NCI-H748 (cell line): ENCODE measurements around the gene LITAFD.
A peak's percentile ranks its signal among the peaks of the same experiment; 100 is the strongest.
"Not testable (repeated sequence)": the region's sequence is repeated elsewhere in the genome, so short reads cannot be mapped to it uniquely, and the experiment has no call there.

Experiments
- DNase-seq: peaks from one replicate; lab custom pipeline; 2025; ENCODE audit not compliant: unreplicated experiment; lab: John Stamatoyannopoulos, UW

Gene LITAFD

DNA sequence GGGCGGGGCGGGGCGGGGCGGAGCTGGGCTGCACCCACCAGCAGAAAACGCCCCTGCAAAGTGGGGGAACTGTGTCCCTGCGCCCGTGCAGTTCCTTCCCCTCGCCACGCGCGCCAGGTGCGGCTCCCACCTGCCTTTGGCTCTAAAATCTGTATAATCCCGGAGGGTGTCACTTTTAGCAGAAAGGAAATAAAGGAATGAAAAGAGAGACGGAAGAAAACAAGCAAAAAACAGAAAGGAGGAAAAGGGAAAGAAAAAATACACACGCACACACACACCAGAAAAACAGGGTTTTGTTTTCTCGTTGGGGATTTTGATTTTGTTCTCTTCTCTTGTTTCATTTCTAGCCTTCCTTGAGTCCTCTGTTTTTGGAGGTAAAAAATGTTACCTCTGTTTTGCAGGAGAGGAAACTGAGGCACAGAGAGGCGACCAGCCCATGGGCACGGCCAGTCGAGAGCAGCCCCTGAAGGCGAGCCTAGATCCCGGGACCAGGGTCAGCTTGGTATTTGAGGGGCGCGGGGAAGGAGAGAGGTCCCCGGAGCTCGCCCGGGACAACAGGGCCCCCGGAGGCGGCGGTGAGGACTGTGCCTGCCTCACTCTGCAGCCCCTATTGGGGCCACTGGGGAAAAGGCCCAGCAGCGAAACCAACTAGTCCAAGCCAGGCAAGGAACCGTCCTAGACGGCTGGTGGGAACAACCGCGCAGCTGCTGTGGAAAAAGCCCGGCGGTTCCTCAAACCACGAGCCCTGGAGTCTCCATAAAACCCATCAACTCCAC lies 12.8 kb upstream of the LITAFD start:
- peak; percentile 4 for DNase-seq

DNA sequence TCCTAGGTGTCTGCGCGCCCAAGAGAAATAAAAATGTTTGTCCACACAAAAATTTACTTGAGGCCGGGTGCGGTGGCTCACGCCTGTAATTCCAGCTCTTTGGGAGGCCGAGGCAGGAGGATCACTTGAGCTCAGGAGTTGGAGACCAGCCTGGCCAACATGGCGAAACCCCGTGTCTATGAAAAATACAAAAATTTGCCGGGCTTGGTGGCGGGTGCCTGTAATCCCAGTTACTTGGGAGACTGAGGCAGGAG lies 12.2 kb upstream of the LITAFD start:
- DNase-seq: not testable (repeated sequence)

DNA sequence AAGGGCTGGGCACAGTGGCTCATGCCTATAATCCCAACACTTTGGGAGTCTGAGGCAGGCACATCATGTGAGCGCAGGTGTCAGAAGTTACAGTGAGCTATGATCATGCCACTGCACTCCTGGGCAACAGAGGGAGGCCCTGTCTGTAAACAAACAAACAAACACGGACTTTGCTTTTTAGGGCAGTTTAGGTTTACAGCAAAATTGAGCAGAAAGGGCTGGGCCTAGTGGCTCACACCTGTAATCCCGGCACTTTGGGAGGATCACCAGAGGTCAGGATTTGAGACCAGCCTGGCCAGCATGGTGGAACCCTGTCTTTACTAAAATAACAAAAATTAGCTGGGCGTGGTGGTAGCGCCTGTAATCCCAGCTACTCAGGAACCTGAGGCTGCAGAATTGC lies 10.1 kb upstream of the LITAFD start:
- DNase-seq: no peak

DNA sequence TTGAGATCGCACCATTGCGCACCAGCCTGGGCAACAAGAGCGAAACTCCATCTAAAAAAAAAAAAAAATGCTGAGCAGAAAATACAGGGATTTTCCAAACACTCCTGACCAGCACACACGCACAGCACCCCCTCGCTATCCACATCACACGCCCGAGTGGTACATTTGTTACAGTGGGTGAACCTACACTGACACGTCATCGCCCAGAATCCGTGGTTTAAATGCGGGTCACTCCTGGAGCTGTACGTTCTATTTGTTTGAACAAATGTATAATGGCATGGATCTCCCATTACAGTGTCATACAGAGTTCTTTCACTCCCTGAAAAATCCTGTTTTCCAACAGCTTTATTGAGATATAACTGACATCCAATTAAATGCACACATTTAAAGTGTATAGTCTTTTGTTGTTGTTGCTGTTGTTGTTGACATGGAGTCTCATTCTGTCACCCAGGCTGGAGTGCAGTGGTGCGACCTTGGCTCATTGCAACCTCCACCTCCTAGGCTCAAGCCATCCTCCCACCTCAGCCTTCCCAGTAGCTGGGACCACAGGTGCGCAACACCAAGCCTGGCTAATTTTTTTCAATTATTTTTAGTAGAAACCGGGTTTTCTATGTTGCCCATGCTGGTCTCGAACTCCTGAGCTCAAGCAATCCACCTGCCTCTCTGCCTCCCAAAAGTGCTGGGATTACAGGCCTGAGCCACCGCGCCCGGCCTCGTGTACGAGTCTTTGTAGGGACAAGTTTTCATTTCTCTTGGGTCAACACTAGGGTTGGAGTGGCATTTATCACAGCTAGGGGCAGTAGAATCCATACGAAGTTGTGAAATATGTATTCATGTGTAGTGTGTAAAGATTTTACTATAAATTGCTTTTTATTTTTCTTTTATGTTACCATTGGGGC lies 8.9 kb upstream of the LITAFD start:
- DNase-seq: no peak

DNA sequence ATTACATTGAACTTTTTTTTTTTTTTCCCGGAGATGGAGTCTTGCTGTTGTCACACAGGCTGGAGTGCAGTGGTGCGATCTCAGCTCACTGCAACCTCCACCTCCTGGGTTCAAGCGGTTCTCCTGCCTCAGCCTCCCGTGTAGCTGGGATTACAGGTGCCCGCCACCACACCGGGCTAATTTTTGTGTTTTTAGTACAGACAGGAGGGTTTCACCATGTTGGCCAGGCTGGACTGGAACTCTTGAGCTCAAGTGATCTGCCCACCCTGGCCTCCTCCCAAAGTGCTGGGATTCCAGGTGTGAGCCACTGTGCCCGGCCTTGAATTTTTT lies 8.3 kb upstream of the LITAFD start:
- not testable (repeated sequence) for DNase-seq

DNA sequence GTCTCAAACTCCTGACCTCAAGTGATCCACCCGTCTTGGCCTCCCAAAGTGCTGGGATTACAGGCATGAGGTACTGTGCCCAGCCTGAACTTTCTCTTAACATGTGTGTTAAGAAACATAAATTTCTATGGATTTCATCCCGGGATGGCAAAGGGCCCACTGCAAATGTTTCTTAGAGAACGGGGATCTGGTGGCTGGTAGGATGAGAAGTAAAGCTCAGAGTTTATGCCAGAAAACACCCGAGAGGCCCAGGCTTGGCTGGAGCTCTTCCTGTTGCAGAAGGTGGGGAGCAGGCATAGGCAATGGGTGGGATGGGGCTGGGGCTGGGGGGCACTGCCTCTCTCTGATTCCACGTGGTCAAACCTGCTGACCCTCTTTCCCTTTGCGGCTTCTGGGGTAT lies 7.8 kb upstream of the LITAFD start:
- no peak for DNase-seq

DNA sequence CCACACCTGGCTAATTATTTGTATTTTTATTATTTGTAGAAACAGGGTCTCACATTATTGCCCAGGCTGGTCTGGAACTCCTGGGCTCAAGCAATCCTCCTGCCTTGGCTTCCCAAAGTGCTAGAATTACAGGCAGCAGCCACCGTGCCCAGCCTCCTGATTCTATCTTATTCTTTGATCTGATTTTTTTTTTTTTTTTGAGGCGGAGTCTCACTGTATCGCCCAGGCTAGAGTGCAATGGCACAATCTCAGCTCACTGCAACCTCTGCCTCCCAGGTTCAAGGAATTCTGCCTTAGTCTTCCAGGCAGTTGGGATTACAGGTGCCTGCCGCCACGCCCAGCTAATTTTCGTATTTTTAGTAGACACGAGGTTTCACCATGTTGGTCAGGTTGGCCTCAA lies 6.8 kb upstream of the LITAFD start:
- DNase-seq: not testable (repeated sequence)

DNA sequence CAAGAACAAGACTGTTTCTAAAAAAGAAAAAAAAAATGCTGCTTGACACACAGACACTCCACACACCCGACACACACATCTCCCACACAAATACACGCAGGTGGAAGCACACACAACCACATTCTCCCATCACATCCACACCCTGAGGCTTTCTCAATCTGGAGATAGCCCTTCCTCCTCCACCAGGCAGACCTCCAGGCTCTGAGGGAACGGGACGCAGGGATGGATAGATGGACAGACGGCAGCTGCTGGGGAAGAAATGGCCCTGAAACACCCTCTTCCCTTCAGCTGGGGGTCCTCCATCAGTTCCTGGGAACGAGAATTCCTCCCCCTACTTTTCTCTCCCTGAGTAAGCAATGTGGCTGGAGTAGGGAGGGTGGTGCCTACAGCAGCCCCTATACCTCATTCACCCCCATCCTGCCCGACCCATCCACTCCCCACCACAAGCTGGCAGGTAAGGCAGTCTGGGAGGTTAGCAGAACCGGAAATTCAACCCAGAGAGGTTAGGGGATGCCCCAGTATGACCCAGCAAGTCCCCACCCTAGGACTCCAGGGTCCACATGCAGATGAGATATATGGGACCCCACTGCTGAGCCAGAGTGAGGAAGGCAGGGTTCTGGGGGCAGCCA lies 4.1 kb upstream of the LITAFD start:
- DNase-seq: no peak

DNA sequence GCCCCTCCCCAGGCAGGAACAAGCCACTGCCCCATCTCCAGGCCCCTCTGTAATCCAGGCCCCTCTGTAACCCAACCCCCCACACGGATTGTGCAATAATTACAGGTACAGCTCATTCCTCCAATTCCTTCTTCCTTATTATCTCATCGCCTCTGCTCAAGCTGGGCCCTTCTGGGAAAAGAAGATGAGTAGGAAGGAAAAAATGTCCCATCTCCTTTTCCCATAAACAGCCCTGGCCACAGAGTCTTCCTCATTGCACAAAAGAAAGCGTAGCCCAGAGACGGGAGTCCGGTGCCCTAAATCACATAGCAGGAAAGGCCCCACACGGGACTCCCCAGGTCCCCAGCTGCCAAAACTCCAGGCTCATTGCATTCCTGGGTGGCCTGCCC lies 3.6 kb upstream of the LITAFD start:
- DNase-seq: no peak

DNA sequence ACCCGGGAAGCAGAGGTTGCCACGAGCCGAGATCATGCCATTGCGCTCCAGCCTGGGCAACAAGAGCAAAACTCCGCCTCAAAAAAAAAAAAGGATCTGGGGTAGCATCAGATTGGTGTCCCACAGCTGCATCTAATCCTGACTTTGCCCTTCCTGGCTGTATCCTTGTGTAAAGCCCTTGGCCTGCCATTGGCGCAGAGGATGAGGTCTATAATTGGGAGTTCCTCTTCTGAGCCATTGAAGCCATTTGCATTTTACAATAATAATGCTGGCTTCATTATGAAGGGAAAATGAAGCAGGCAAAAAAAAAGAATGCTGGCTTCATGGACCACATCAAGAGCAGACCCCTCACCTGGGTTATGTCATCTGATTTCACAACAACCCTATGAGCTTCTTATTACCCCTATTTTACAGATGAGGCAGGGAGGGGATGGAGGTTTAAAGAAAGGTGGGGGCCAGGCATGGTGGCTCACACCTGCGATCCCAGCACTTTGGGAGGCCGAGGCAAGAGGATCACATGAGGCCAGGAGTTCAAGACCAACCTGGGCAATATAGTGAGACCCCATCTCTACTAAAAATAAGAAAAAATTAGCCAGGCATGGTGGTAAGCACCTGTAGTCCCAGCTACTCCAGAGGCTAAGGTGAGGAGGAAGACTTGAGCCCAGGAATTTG lies 1.2 kb upstream of the LITAFD start:
- DNase-seq: no peak

DNA sequence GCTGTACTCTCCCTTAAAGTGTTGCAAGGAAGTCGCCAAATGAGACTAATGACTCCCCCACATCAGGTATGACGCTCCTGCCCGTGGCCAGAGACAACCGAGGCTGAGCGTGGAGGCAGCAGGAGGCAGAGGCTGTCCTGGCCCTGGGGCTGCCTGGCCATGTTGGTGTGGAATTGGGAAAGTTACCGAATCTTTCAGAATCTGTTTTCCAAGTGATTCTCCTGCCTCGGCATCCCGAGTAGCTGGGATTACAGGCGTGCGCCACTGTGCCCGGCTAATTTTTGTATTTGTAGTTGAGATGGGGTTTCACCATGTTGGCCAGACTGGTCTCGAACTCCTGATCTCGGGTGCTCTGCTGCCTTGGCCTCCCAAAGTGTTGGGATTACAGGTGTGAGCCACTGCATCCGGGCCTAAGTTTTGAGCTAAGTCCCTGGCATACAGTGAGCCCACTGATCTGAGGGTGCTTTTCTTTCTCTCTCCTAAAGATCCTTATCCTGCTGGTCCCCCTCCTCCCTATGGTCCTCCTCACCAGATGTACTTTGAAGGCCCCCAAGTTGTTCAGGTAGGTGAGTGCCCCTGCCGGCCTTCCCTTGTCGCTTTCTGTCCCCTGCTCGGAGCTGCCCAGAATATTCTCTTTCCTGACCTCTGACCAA lies 700 bp downstream of the LITAFD start:
- no peak for DNase-seq

DNA sequence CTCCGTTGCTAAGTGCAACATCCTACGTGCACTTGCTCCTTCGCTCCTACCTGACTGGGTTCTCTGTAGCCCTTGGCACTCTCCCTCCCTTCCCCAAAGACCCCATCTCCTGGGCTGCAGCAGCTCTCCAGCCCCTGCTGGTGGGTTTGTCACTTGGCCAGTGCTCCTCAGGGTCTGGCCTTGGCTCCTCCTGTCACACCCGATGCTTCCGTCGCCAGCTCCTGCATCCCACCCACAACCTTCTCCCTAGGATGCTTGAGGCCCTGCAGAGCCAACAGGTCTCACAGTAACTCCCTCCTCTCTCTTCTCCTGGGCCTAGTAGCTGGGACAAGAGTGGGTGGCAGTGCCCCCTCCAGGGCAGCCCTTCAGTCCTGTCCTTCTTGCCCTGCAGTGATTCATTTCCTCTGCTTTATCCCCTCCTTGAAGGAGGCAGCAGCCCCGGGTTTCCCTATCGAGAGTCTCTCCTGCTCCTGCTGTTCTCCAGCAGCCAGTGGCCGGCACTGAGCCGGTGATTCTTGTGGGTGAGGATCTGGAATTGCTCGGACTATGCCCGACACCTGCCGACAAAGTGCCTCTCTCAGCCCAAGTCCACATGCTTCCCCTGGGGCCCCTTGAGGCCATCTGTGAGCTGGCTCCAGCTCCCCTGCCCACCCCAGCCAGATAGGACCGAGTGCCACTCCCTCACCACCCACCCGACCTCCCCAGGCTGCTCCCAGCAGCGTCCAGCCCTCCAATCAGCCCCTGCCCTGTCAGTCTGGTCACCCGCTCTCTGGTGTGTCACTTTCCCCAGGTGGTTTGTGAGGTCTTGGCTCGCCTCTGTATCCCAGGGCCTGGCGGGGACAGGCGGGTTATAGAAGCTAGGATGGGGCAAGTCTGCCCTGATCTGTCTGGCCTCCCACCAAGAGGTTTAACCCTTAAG lies 3.8 kb downstream of the LITAFD start:
- no peak for DNase-seq

DNA sequence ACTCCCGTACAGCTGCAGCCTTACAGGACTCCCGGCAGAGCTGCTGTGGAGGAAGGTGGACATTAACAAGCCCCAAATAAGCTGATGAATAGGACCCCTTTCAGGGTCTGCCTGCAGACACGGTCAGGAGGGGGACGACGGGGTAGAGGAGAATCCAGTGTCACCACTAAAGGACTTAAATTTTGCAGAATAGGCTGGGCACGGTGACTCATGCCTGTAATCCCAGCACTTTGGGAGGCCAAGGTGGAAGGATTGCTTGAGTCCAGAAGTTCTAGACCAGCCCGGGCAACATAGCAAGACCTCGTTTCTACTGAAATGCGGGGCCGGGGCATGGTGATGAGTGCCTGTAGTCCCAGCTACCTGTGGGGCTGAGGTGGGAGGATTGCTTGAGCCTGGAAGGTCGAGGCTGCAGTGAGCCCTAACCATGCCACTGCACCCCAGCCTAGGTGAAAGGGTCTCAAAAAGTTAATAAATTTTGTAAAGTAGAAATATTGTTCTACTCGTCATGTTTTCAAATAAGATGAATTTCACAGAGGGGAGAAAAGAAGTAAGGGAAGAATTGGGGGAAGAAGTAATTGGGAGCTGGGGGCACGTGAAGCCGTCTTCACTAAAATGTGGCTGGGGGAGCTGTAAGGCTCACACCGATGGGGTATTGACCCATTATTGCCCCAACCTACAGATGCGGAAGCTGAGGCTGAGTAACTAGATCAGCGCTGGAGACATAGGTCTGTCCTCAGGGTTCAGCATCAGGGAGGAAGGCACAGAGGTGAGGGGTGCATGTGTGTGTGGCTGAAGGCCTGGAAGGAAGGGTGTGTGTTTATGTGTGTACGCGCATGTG lies 4.7 kb downstream of the LITAFD start:
- no peak for DNase-seq

DNA sequence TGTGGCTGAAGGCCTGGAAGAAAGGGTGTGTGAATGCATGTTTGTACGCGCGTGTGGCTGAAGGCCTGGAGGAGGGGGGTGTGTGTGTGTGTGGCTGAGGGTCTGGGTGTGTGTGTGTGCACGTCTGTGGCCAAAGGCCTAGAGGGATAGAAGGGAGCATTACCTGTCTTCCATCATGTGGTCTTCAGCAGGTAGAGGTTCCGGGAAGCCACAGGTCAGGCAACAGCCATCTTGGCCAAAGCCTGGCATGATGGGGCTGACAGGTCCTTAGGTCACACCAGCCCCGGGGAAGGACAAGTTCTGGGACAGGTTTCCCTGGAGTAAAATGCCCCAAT lies 5.2 kb downstream of the LITAFD start:
- DNase-seq: no peak

DNA sequence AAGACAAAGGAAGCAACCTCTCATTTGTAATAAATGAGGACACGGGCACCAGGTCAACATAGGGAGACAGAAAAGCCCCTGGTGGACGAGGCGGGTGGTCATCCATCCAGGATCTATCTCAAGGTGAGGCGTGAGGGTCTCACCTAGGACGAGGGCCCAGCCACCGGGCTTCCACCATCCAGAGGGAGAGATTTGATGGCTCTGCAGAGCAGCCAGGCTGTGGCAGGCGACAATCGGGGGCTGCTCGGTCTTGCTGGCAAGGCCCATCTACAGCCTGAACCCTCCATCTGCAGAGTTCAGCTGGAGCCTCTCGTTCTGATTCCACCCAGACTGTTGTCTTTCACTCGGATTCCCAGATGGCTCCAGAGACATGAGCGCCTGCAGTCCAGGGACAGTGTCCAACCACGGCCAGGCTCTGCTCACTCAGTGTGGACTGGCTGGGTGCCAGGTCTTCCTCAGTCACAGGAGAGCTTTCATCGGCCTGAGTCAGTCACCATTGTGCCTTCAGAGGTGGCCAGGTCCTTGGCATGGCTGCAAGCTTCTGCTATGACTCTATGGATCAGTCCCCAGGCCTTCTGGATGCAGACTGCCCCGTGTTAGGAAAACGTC lies 5.9 kb downstream of the LITAFD start:
- no peak for DNase-seq

DNA sequence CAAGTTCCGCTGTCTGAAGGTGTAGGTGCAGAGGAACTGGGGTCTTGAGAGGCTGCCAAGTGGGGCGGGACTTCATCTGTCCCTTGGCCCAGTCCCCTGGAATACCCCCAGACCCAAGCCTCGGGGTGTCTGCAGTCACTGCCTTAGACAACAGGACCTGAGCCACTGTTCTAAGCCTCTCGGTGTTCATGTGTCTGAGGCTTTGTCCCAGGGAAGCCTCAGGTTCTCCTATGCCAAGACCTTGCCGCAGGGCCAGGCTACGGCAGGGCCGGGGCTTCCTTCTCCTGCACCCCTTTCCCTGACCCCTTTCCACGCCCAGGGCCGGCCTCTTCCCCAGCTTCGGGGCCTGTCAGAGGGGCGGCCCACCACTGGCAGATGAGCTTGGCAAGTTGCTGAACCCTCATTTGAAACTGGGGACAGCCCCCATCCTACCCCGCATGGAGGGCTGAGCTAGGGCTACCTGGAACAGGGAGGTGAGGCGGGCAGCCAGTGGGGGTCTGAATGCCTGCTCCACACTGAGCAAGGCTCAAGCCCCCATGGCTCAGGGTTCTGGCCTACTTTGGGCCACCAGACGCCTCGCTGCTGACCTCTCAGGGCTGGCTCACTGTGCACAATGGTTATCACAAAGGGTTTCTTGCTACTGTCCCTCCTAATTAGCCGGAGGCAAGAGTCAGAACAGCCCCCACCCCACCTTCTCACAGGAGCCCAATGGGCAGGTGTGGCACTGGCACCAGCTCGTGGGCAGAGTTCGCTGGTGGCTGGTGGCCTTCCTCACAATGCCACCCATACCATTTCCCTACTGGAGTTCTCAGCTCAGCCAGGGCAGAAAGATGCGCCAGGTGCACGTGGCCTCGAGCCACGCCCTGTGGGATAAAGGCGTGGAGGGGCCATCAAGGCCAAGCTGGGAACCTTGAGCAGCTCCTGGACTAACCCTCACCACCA lies 7.1 kb downstream of the LITAFD start:
- no peak for DNase-seq

DNA sequence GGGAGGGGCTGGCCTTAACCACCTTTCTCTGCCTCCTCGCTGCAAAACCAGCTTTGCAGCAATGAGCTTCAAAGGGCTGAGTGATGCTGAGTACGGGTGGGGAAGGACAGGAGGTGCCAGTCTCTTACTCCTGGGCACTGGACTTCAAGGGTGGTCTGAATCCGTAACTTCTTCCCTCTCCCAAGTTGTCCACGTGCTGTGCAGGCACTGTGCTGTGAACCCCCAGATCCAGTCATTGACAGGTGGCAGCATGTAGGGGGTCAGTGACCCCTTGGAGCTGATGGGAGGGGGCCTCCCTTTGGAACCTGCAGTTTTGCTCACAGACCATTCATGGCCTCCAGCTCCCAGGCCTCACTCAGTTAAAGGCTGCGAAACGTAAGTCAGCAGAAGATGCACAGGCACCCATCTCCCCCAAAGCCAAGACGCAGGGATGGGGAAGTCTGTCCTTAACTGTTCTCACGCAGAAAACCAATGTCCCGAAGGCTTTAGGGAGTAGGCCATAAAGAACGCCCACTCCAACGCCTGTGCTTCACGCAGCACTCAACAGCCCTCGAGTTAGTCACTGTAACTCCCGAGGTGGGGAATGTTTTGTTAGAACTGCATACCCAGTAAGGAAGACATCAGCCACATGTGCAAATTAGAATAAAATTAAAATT lies 7.9 kb downstream of the LITAFD start:
- no peak for DNase-seq
